Neutrophil (primary cell): ENCODE measurements around the gene NUP153.

Experiments
- H3K27ac ChIP-seq: fragments of 200-600 bp; sonication (generic); 2 replicates; pipeline ENCODE4 v1.5.1; 2016; ENCODE audit warnings: mild to moderate bottlenecking, moderate library complexity
- H3K27me3 ChIP-seq: fragments of 200-600 bp; sonication (generic); 2 replicates; pipeline ENCODE4 v1.6.0; 2016; ENCODE audit warnings: mild to moderate bottlenecking
- H3K36me3 ChIP-seq: fragments of 200-600 bp; sonication (generic); 2 replicates; pipeline ENCODE4 v1.5.1; 2017
- H3K4me1 ChIP-seq, 2 experiments: fragments of 200-600 bp in 1 of 2; sonication (generic) in 1 of 2; 1 replicate in 1 of 2; 2 replicates in 1 of 2; pipeline versions ENCODE4 v1.5.1 to v1.6.1; 2013 to 2016; ENCODE audit warnings: low read depth in 1 of 2, low read length in 1 of 2, mild to moderate bottlenecking in 1 of 2, moderate library complexity in 1 of 2; ENCODE audit not compliant: control insufficient read depth in 1 of 2, insufficient read depth in 1 of 2
- H3K4me3 ChIP-seq, 2 experiments: fragments of 200-600 bp in 1 of 2; sonication (generic) in 1 of 2; 1 replicate in 1 of 2; 2 replicates in 1 of 2; pipeline ENCODE4 v1.5.1; 2013 to 2016; ENCODE audit warnings: low read depth in 1 of 2, low read length in 1 of 2, mild to moderate bottlenecking in 1 of 2, moderate library complexity in 1 of 2
- H3K9me3 ChIP-seq: fragments of 200-600 bp; sonication (generic); 2 replicates; pipeline ENCODE4 v1.5.1; 2016
- TF ChIP-seq, protein P1 (sequence below): fragments of 200-600 bp; sonication (generic); IDR thresholded peaks from 2 replicates; pipeline ENCODE4 v1.5.1; 2016; ENCODE audit warnings: antibody characterized with exemption

Gene NUP153

DNA sequence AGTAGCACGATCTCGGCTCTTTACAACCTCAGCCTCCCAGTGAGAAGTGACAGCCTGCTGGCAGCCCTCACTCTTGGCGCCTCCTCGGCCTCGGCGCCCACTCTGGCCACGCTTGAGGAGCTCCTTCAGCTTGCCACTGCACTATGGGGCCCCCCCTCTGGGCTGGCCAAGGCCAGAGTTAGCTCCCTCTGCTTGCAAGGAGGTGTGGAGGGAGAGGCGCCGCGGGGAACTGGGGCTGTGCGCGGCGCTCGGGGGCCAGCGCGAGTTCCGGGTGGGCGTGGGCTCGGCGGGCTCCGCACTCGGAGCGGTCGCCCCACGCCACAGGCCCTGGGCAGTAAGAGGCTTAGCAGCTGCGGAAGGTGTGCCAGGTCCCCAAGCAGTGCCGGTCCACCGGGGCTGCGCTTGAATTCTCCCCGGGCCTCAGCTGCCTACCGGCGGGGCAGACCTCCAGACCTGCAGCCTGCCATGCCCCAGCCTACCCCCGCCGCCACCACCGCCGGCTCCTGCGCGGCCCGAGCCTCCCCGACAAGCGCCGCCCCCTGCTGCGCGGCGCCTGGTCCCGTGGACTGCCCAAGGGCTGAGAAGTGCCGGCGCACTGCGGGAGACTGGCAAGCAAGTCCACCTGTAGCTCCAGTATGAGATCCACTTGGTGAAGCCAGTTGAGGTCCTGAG lies 22.0 kb upstream of the NUP153 start:
- H3K27me3 ChIP-seq = no peaks in the 10 kb centered on the region
- TF ChIP-seq, protein P1, sequence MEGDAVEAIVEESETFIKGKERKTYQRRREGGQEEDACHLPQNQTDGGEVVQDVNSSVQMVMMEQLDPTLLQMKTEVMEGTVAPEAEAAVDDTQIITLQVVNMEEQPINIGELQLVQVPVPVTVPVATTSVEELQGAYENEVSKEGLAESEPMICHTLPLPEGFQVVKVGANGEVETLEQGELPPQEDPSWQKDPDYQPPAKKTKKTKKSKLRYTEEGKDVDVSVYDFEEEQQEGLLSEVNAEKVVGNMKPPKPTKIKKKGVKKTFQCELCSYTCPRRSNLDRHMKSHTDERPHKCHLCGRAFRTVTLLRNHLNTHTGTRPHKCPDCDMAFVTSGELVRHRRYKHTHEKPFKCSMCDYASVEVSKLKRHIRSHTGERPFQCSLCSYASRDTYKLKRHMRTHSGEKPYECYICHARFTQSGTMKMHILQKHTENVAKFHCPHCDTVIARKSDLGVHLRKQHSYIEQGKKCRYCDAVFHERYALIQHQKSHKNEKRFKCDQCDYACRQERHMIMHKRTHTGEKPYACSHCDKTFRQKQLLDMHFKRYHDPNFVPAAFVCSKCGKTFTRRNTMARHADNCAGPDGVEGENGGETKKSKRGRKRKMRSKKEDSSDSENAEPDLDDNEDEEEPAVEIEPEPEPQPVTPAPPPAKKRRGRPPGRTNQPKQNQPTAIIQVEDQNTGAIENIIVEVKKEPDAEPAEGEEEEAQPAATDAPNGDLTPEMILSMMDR = no peak
- H3K27ac ChIP-seq = no peak overlapping the region
- no peaks in the 10 kb centered on the region for H3K4me1 ChIP-seq
- no peaks in the 10 kb centered on the region for H3K9me3 ChIP-seq
- H3K36me3 ChIP-seq = no peaks in the 10 kb centered on the region
- no peak overlapping the region for H3K4me3 ChIP-seq

DNA sequence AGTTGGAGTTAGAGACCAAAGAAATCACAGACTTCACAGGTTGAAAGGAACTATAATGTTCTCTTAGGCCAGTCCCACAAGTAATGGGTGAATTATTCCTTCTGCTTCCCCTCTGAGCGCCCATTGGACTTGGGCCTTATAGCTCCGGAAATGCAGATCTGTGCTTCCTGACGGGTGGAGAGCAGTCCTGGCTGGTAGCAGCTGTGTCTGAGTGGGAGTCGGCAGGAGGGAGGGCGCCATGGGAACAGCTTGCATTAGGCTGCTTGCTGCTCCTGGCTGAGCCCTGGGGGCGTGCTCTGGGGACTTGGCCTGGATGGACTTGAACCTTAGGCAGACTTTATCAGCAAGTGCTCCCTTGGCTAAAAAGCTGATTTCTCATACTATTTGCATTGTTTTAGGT lies 18.4 kb upstream of the NUP153 start:
- H3K4me3 ChIP-seq = no peak overlapping the region
- no peaks in the 10 kb centered on the region for H3K27me3 ChIP-seq
- no peak overlapping the region for H3K27ac ChIP-seq
- TF ChIP-seq, protein P1 = no peak
- H3K9me3 ChIP-seq = no peaks in the 10 kb centered on the region
- H3K4me1 ChIP-seq = no peaks in the 10 kb centered on the region
- H3K36me3 ChIP-seq = no peaks in the 10 kb centered on the region

DNA sequence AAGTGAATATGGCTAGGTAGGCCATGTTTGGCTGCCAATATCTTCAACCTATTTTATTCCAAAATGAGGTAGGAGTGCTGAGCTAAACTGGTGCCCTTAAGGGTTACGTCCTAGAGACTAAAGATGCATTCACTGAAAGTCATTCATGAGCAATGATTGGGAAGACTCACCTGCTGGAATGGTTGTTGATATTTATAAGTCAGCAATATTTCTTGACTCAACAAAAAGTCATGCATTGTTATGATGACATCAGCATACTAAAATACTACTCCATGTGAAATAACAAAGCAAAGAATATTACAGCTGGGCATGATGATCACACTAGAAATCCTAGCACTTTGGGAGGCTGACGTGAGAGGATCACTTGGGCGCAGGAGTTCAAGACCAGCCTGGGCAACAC lies 17.6 kb upstream of the NUP153 start:
- TF ChIP-seq, protein P1 = no peak
- Histone ChIP-seq H3K4me1 (no peaks in the 10 kb centered on the region), H3K36me3 (no peaks in the 10 kb centered on the region), H3K9me3 (no peaks in the 10 kb centered on the region), H3K27me3 (no peaks in the 10 kb centered on the region), H3K4me3 (no peak overlapping the region), H3K27ac (no peak overlapping the region)

DNA sequence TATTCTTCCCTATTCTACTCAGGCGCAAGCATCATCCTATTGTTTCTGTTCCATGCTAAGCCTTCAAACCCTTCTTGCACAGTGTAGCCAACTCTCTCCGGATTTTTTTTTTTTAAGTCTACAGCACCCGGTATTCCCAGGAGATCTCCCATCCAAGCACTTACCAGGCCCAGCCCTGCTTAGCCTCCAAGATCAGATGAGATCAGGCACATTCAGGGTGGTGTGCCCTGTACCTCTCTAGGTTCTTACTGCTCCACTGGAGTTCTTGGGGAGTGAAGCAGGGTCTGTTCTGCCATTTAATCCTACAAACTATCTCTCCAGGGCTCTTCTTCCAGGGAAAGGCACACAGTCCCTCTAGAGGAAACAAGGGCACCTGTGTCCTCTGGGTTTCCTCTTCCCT lies 14.9 kb upstream of the NUP153 start:
- Histone ChIP-seq H3K27me3 (no peaks in the 10 kb centered on the region), H3K9me3 (no peaks in the 10 kb centered on the region), H3K27ac (no peak overlapping the region), H3K4me1 (no peaks in the 10 kb centered on the region), H3K4me3 (no peak overlapping the region), H3K36me3 (no peaks in the 10 kb centered on the region)
- TF ChIP-seq, protein P1 = no peak

DNA sequence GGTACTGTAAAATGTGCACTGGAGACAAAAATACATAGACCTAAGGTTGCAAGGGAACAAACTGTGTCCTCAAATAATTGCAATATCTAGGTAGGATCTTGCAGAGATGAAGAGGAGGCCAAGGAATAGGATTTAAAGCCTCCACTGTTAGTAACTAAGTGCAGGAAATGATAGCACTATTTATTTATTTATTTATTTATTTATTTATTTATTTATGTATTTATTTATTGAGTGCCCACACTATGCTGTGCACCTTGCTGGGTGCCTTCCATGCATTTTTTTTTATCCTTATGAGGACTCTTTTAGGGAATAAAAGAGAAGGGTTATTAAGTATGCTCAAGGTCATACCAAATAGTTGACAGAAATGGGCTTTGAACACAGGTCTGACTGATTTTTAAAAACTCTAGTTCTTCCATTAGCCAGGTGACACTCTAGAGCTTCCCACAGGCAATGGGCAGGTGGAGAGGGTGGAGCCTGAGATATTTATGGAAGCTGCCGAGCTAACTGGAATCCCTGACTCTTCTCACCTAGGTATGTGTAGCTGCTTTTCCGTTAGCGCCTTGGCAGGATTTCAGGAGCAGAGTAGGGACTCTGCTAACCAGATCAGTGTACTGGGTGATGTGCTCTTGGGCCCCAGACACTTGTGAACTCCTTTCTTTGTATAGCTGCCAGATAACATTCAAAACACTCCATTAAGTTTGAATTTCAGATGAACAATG lies 12.8 kb upstream of the NUP153 start:
- H3K4me1 ChIP-seq = no peaks in the 10 kb centered on the region
- no peaks in the 10 kb centered on the region for H3K27me3 ChIP-seq
- TF ChIP-seq, protein P1 = no peak
- H3K9me3 ChIP-seq = no peaks in the 10 kb centered on the region
- H3K27ac ChIP-seq = no peak overlapping the region
- H3K36me3 ChIP-seq = no peaks in the 10 kb centered on the region
- H3K4me3 ChIP-seq = no peak overlapping the region
